Stomach (tissue), 19 donors: ENCODE data around the gene LCP1. TPM values are rescaled to one million over a fixed set of nuclear protein-coding genes. Genes with fewer than 3 reads are reported as not detected.
"Not testable (repeated sequence)": the region's sequence is repeated elsewhere in the genome, so short reads cannot be mapped to it uniquely, and the experiment has no call there.

Experiments
- DNase-seq, 2 donors: peaks; one replicate each; pipeline versions ENCODE4 v3.0.0 to v3.0.0-alpha.2; 2013 to 2019
- H3K27ac ChIP-seq, 5 donors: fragments of 200-600 bp in 4 of 5; sonication (generic) in 4 of 5; one replicate each; pipeline ENCODE4 v1.5.1; 2013 to 2019; ENCODE audit warnings: mild to moderate bottlenecking in 1 of 5, moderate library complexity in 1 of 5
- H3K27me3 ChIP-seq, 3 donors: fragments of 200-600 bp; sonication (generic); one replicate each; pipeline ENCODE4 v1.5.1; 2017 to 2019; ENCODE audit warnings: mixed run types in 1 of 3
- H3K36me3 ChIP-seq, 4 donors: fragments of 200-600 bp; sonication (generic); 1 replicate in 3 of 4; 2 replicates in 1 of 4; pipeline ENCODE4 v1.5.1; 2016 to 2019
- H3K4me1 ChIP-seq, 4 donors: fragments of 200-600 bp; sonication (generic); one replicate each; pipeline ENCODE4 v1.5.1; 2016 to 2019
- H3K4me3 ChIP-seq, 4 donors: fragments of 200-600 bp; sonication (generic) in 3 of 4; one replicate each; pipeline ENCODE4 v1.5.1; 2016 to 2019; ENCODE audit warnings: mild to moderate bottlenecking in 1 of 4
- H3K9me3 ChIP-seq, 4 donors: fragments of 200-600 bp; sonication (generic); one replicate each; pipeline ENCODE4 v1.5.1; 2016 to 2019
- CTCF ChIP-seq, 7 experiments: fragments of 450-650 bp in 4 of 7; fragments of 200-600 bp in 3 of 7; sonication (generic) in 3 of 7; IDR thresholded peaks; one replicate each; pipeline ENCODE4 v1.5.1; 2016 to 2019; ENCODE audit warnings: antibody characterized with exemption in 7 of 7, control low read depth in 2 of 7, mild to moderate bottlenecking in 1 of 7
- EP300 ChIP-seq: sonication (generic); formaldehyde crosslinking; IDR thresholded peaks from one replicate; pipeline ENCODE4 v1.6.1; 2017; ENCODE audit warnings: antibody characterized with exemption
- POLR2A ChIP-seq, 4 donors: fragments of 450-650 bp; IDR thresholded peaks; one replicate each; pipeline ENCODE4 v1.6.1; 2016; ENCODE audit warnings: antibody characterized with exemption in 4 of 4, control low read depth in 2 of 4, mild to moderate bottlenecking in 1 of 4, moderate library complexity in 1 of 4
- POLR2AphosphoS5 ChIP-seq, 3 donors: sonication (generic); formaldehyde crosslinking; IDR thresholded peaks; one replicate each; pipeline ENCODE4 v1.6.1; 2016; ENCODE audit warnings: antibody characterized with exemption in 3 of 3
- WGBS, 5 donors: extraction: QIAGEN DNeasy Blood & Tissue Kit in 3 of 5; methylation state at CpG; one replicate each; pipeline versions ENCODE4 v1.1.5 to v1.1.7; 2013 to 2018; 5-methylcytosine and 5-hydroxymethylcytosine counted together
- intact Hi-C: fragments of 100-400 bp; cut with DNase I; formaldehyde crosslinking; loops from one replicate; pipeline ENCODE4 v1.15.1; 2023; ENCODE audit warnings: low total_unique reads
- long read RNA-seq, 10 donors: transcript quantifications; one replicate each; lab custom pipeline, GENCODE V29; 2026
- polyA plus RNA-seq, 3 donors: library from polyadenylated mRNA; stranded (reverse); fragments of 200-250 nt; gene quantifications; one replicate each; pipeline ENCODE4 v1.2.3, GENCODE V29; 2013
- total RNA-seq, 5 donors: library from RNA; depleted of rRNA; stranded (reverse); fragments of >200 nt; gene quantifications; one replicate each; pipeline versions ENCODE4 v1.1.0 to v1.2.3, GENCODE V29; 2014 to 2016
- donor health status: healthy with polysubstance abuse.
- donor health status: Bipolar disorder and iron deficiency.
- donor health status: healthy.

Gene LCP1, protein sequence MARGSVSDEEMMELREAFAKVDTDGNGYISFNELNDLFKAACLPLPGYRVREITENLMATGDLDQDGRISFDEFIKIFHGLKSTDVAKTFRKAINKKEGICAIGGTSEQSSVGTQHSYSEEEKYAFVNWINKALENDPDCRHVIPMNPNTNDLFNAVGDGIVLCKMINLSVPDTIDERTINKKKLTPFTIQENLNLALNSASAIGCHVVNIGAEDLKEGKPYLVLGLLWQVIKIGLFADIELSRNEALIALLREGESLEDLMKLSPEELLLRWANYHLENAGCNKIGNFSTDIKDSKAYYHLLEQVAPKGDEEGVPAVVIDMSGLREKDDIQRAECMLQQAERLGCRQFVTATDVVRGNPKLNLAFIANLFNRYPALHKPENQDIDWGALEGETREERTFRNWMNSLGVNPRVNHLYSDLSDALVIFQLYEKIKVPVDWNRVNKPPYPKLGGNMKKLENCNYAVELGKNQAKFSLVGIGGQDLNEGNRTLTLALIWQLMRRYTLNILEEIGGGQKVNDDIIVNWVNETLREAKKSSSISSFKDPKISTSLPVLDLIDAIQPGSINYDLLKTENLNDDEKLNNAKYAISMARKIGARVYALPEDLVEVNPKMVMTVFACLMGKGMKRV
- total RNA-seq = 10 to 100 TPM in 4 of 5 donors, not detected in 1; 12.8 to 44.6 (median 33.0) TPM
- 10 to 100 TPM; 10.6 to 20.0 (median 14.1) TPM for polyA plus RNA-seq
- long read RNA-seq, donor 1, partial matches to known transcripts = 0 of 1 reads
- long read RNA-seq, donor 1, other reads (novel, unspliced or antisense) = 0 of 1 reads
- long read RNA-seq, donor 2, partial matches to known transcripts = 0 of 3 reads
- long read RNA-seq, donor 2, other reads (novel, unspliced or antisense) = 0 of 3 reads
- long read RNA-seq, donor 3, partial matches to known transcripts = 0 of 1 reads
- long read RNA-seq, donor 3, other reads (novel, unspliced or antisense) = 0 of 1 reads
- long read RNA-seq, donor 4 = 0 reads
- long read RNA-seq, donor 5, partial matches to known transcripts = 0 of 3 reads
- long read RNA-seq, donor 5, other reads (novel, unspliced or antisense) = 0 of 3 reads
- long read RNA-seq, donor 6, transcript LCP1-201 (16 exons, 3,787 nt) = major isoform, 5 of 5 reads
- long read RNA-seq, donor 6, partial matches to known transcripts = 0 of 5 reads
- long read RNA-seq, donor 6, other reads (novel, unspliced or antisense) = 0 of 5 reads
- long read RNA-seq, donor 7, transcript LCP1-201 (16 exons, 3,787 nt) = major isoform, 5 of 5 reads
- long read RNA-seq, donor 7, partial matches to known transcripts = 0 of 5 reads
- long read RNA-seq, donor 7, other reads (novel, unspliced or antisense) = 0 of 5 reads
- long read RNA-seq, donor 8, partial matches to known transcripts = 0 of 2 reads
- long read RNA-seq, donor 8, other reads (novel, unspliced or antisense) = 0 of 2 reads
- long read RNA-seq, donor 9, partial matches to known transcripts = 0 of 1 reads
- long read RNA-seq, donor 9, other reads (novel, unspliced or antisense) = 0 of 1 reads
- long read RNA-seq, donor 10, partial matches to known transcripts = 0 of 1 reads
- long read RNA-seq, donor 10, other reads (novel, unspliced or antisense) = 0 of 1 reads

DNA sequence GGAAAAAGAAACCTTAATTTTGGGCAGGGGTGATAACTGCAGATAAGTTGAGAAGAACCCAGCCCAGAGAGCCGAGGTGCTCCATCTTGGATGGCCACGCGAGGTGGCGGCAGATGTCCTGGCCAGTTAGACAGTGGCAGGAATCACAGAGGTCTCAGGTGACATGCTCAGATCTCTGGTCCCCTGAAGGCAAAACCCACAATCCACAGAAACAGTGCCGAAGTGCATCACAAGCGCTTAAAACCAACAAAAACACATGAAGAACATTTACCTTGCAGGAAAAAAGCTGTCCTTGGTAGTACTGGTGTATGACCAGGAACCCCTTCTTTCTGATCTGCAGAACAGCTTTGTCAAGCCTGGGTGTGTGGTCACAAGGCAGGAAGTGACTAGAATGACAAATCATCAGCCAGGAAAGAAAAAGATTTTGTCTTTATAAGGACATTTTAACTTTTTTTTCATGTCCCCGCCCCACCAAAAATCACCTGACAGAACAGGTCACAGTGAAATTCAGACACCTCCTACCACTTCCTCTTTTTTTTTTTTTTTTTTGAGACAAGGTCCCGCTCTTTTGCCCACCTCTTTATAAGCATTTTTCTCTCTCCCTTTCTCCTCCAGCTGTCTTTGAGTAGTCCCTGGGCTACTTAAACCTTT lies at the start of gene LCP1:
TSS of gene LCP1 (minus strand) at position 338 of the 651 bp plus-strand sequence. CDS start 22,515 bp downstream, outside the sequence.
- Histone ChIP-seq H3K27me3 (no peaks in the 10 kb centered on the region), H3K9me3 (no peaks in the 10 kb centered on the region), H3K4me1 (peaks cover 0 to 12% (median 0%) of the 10 kb centered on the region in 4 donors), H3K4me3 (peak within 1 kb of the TSS; percentile 16 to 38 (median 30)), H3K36me3 (no peaks in the 10 kb centered on the region), H3K27ac (peak within 1 kb of the TSS in 4 of 5 donors; percentile 46 to 75 (median 70))
- peak; percentile 34 to 75 for DNase-seq
- peak in 1 of 4 donors; percentile 23 for TF ChIP-seq POLR2A (IDR thresholded peaks at IDR 0.05)
- no peak for TF ChIP-seq CTCF (IDR thresholded peaks at IDR 0.05)
- peak in 2 of 3 donors; percentile 89 to 90 for TF ChIP-seq POLR2AphosphoS5 (IDR thresholded peaks at IDR 0.05)
- TF ChIP-seq EP300 = no peak
- intact Hi-C loops = no loop called here
- 60 to 75% (median 73%) methylated on average over 8 of the region's 8 CpGs for WGBS, 5 donors

- 85 to 95% (median 93%) methylated on average over 2 of the region's 2 CpGs for WGBS, 5 donors
- H3K36me3 ChIP-seq = no peaks in the 10 kb centered on the region
- H3K27ac ChIP-seq = no peak overlapping the region
- no peaks in the 10 kb centered on the region for H3K27me3 ChIP-seq
- no peaks in the 10 kb centered on the region for H3K4me1 ChIP-seq
- TF ChIP-seq EP300 = no peak
- no peak for TF ChIP-seq CTCF (IDR thresholded peaks at IDR 0.05)
- no peak for TF ChIP-seq POLR2A (IDR thresholded peaks at IDR 0.05)
- TF ChIP-seq POLR2AphosphoS5 (IDR thresholded peaks at IDR 0.05) = no peak
- no peak overlapping the region for H3K4me3 ChIP-seq
- intact Hi-C loops = no loop called here
- no peak for DNase-seq
- peaks cover 0 to 21% (median 13%) of the 10 kb centered on the region in 4 donors for H3K9me3 ChIP-seq
Observed at GRCh38 chr13:46229251-46229650, 47.3 kb upstream of the LCP1 start.

GRCh38 chr13:46220234-46220633 lies 38.3 kb upstream of the LCP1 start:
- H3K4me1 ChIP-seq, H3K27ac ChIP-seq, H3K27me3 ChIP-seq, H3K4me3 ChIP-seq, H3K36me3 ChIP-seq, intact Hi-C loops: not testable (repeated sequence)
- H3K9me3 ChIP-seq = peaks cover 0 to 19% (median 12%) of the 10 kb centered on the region in 4 donors
- peak in 1 of 3 donors; percentile 23 for TF ChIP-seq POLR2AphosphoS5 (IDR thresholded peaks at IDR 0.05)
- 2 to 13% (median 8%) methylated on average over 2 of the region's 2 CpGs; no CpG with 5 or more reads in 1 of the 5 donors for WGBS, 5 donors
- peak; percentile 67 to 84 for DNase-seq

GRCh38 chr13:46214741-46215140 lies 32.8 kb upstream of the LCP1 start:
- H3K4me3 ChIP-seq, DNase-seq, H3K36me3 ChIP-seq, H3K27ac ChIP-seq, H3K27me3 ChIP-seq, intact Hi-C loops, H3K9me3 ChIP-seq: not testable (repeated sequence)
- H3K4me1 ChIP-seq = peaks cover 0 to 21% (median 14%) of the 10 kb centered on the region in 4 donors
- WGBS, 5 donors = 78 to 88% (median 85%) methylated on average over 1 of the region's 1 CpG
